GM15510 (cell line): ENCODE results near the gene SUFU.

Experiments
- POLR2A ChIP-seq: IDR thresholded peaks from 3 replicates; pipeline ENCODE4 v1.6.1; 2011; ENCODE audit warnings: borderline replicate concordance; ENCODE audit not compliant: insufficient read length; ENCODE audit errors: extremely low read depth

The SUFU gene

GRCh38 chr10:102523250-102524029 is 19.7 kb downstream of the SUFU start:
- no peak for TF ChIP-seq POLR2A

- no peak for TF ChIP-seq POLR2A
Measured at GRCh38 chr10:102524746-102525145, 21.0 kb downstream of the SUFU start.

DNA sequence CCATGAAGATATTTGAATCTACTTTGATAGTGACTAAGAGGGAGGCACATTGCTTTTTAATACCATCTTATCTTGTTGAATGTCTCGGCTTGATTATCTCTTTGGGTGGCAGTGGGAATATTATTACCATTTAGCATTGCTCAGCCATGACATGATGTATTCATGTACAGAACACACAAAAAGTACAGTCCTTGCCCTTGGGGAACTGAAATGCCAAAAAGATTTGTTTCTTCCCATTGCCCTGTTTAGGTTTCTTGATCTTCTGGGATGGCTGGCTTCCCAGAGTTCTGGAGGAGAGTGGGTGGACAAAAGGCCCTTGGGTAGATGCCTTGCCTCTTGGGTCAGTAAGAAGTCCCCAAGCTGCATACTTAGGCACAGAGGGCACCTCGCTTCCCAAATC is 23.8 kb downstream of the SUFU start:
- TF ChIP-seq POLR2A, result no peak

DNA sequence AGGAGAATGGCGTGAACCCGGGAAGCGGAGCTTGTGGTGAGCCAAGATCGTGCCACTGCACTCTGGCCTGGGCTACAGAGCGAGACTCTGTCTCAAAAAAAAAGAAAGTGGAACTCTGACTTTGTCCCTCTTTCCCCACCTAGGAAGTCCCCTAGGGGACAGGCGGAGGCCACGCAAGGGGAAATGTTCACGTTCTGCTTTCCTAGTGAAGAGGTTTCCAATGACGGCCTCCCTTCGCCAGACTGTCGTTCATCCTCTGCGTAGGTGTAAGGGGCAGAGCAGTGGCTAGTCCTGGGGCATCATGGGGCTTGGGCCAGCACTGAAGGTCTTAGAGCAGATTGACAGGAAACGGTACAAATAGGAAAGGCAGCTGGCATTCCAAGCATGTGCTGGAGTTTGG is 30.6 kb downstream of the SUFU start:
- no peak for TF ChIP-seq POLR2A

DNA sequence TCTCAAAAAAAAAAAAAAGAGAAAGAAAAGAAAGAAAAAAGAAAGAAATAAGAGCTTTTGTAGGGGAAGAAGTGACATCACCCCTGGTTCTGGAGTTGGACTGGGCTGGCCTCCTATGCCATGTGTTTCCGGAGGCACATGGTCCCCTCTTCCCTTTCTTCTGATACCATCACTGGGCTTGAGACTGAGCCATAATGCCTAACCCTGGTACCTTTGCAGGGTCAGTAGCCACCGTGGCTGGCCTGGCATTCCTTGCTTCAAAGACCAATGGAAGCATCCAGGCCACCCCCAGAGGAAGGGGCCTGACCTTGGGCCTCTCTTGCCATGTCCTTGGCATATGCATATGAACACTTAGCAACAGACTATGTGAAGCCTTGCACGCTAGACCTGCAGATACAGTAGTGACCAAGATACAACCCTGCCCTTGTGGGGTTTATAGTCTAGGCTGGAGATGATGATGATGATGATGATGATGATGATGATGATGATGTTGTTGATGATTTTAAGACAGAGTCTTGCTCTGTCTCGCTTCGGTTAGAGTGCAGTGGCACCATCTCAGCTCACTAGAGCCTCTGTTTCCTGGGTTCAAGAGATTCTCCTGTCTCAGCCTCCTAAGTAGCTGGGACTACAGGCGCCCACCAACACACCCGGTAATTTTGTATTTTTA is 31.8 kb downstream of the SUFU start:
- TF ChIP-seq POLR2A, result no peak

DNA sequence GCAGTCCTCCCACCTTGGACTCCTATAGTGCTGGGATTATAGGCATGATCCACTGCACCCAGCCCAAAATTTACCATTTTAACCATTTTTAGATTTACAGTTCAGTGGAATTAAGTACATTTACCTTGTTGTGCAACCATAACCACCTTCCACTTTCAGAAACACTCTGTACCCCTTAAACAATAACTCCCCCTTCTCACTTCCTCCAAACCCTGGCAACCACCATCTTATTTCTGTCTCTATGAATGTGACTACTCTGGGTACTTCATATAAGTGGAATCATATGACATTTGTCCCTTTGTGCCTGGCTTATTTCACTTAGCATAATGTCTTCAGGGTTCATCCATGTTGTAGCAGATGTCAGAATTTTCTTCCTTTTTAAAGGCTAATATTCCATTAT is 33.6 kb downstream of the SUFU start:
- no peak for TF ChIP-seq POLR2A

DNA sequence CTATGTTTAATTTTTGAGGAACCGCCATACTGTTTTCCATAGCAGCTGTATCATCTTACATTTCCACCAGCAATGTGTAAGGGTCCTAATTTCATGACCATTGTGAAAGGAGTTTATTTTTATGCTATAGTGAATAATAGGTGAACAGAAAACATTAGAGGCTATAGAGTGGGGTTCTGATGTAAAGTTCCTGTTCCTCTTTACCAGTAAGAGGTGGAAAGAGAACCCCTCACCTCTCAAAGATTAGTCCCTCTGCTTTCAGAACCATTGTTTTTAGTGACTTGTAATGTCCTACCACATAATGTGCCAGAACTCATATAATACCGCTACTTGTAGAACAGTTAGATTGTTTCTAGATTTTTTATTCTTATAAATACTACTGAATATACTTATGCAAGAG is 34.2 kb downstream of the SUFU start:
- no peak for TF ChIP-seq POLR2A

DNA sequence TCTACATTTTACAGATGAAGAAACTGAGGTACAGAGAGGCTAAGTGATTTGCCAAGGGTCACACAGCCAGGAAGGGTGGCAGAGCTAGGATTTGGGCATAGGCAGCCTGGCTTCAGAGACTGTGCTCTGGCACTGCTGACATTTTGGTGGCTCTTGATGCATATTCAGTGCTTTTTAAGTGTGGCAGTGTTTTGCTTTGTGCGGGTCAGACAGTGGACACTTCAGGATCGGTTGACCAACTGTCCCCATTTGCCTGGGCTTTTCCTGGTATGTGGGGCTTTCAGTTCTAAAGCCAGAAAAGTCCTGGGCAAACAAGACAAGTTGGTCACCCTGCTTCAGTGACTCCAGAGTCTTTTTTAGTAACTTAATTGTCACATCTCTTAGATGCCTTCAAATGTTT is 35.0 kb downstream of the SUFU start:
- TF ChIP-seq POLR2A, result no peak

GRCh38 chr10:102540023-102540422 is 36.3 kb downstream of the SUFU start:
- no peak for TF ChIP-seq POLR2A

- TF ChIP-seq POLR2A, result no peak
Measured at GRCh38 chr10:102542800-102543418, 39.1 kb downstream of the SUFU start.

DNA sequence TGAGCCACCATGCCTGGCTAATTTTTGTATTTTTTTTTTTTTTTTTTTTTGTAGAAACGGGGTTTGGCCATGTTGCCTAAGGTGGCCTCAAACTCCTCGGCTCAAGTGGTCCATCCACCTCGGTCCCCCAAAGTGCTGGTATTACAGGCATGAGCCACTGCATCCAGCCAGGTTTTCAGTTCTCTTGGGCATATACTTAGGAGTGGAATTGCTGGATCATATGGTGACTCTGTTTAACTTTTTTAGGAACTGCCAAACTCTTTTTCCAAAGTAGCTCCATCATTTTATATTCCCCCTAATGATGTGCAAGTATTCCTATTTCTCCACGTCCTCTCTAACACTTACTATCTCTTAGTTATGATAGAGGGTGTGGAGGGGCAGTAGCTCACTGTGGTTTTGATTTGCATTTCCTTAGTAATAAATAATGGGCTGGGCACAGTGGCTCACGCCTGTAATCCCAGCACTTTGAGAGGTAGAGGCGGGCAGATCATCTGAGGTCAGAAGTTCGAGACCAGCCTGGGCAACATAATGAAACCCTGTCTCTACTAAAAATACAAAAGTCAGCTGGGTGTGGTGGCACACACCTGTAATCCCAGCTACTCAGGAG is 41.6 kb downstream of the SUFU start:
- no peak for TF ChIP-seq POLR2A

- no peak for TF ChIP-seq POLR2A
Measured at GRCh38 chr10:102545997-102546396, 42.2 kb downstream of the SUFU start.

DNA sequence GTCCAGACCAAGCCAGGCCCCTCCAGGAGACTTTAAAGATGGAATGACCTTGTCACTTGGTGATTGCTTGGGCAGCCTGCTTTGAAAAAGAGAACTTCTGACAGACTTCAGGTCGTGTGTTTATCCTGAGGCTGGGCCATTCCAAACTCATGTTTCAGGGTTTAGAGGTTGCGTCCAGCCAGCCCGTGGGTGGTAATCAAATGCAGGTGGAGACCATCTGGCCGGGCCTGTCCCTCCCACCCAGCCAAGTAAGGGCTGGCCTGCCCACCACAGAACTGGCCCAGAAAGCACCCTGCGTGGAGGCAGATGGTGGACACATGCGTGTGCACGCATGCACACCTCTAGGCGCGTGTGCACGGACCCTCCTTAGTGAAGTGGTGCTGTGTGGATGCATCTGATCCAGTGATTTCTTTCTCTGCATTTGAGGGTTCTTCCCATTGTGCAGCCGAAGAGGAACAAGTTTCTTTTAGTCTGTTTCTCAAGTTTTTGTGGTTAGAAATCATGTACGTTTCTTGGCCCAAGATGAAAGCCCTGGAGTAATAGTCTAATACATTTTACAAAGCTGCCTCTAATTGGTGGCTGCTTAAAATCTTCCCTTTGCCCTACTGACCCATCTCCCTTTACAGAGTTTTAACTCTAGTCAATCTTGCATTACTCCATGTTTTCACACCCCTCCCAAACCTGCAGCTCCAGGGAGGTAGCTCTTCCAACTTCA is 43.0 kb downstream of the SUFU start:
- TF ChIP-seq POLR2A, result no peak

- TF ChIP-seq POLR2A, result no peak
Measured at GRCh38 chr10:102549549-102549948, 45.8 kb downstream of the SUFU start.
